IMR-90 (cell line): ENCODE measurements around the gene THAP10. TPM values are rescaled to one million over a fixed set of nuclear protein-coding genes. Genes with fewer than 3 reads are reported as not detected.
A peak's percentile ranks its signal among the peaks of the same experiment; 100 is the strongest.

Experiments
- ATAC-seq: fragments of 200-7000 bp; cut with Tn5 transposase; 2 replicates; pipeline ENCODE4 v1.9.1; 2020; ENCODE audit warnings: low read depth, mild to moderate bottlenecking, moderate library complexity
- BruUV-seq: library from RNA; stranded (reverse); fragments of 400-500 nt; replicated peaks from 2 replicates; lab custom pipeline; 2021; lab: Mats Ljungman, UMichigan
- CTCF ChIA-PET: fragments of 300-600 bp; formaldehyde crosslinking; extraction: SDS; loops from one replicate; lab custom pipeline; 2021; ENCODE audit warnings: antibody characterized with exemption; lab: Yijun Ruan, JAX
- POLR2A ChIA-PET: fragments of 300-600 bp; sonication (Branson Sonifier 250); formaldehyde crosslinking; loops from one replicate; lab custom pipeline; 2022; ENCODE audit warnings: antibody characterized with exemption; ENCODE audit not compliant: unreplicated experiment; lab: Charles Lee
- DNase-seq: peaks from one replicate; pipeline ENCODE4 v3.0.0; 2013
- H2AFZ ChIP-seq: replicated peaks from 2 replicates; pipeline ENCODE3; 2013; ENCODE audit warnings: low read length, mild to moderate bottlenecking; ENCODE audit not compliant: poor library complexity
- H2AK5ac ChIP-seq: 2 replicates; pipeline ENCODE4 v1.6.1; 2013; ENCODE audit warnings: low read depth, low read length, inconsistent platforms
- H2AK9ac ChIP-seq: replicated peaks from 2 replicates; pipeline ENCODE3; 2013; ENCODE audit warnings: mild to moderate bottlenecking, low read depth, low read length, moderate library complexity; ENCODE audit not compliant: poor library complexity
- H2BK120ac ChIP-seq: 2 replicates; pipeline ENCODE4 v1.6.1; 2013; ENCODE audit warnings: low read depth, low read length, inconsistent platforms
- H2BK15ac ChIP-seq: 3 replicates; pipeline ENCODE4 v1.6.1; 2013; ENCODE audit warnings: low read depth, low read length, inconsistent platforms
- H2BK20ac ChIP-seq: 2 replicates; pipeline ENCODE4 v1.6.1; 2013; ENCODE audit warnings: low read depth, mild to moderate bottlenecking, inconsistent platforms, low read length, moderate library complexity
- H2BK5ac ChIP-seq: 2 replicates; pipeline ENCODE4 v1.6.1; 2013; ENCODE audit warnings: mild to moderate bottlenecking, low read depth, low read length, inconsistent platforms; ENCODE audit not compliant: poor library complexity, severe bottlenecking
- H3K14ac ChIP-seq: replicated peaks from 2 replicates; pipeline ENCODE4 v1.6.1; 2013; ENCODE audit warnings: low read depth, low read length, inconsistent platforms
- H3K18ac ChIP-seq: 2 replicates; pipeline ENCODE4 v1.6.1; 2013; ENCODE audit warnings: low read depth, low read length, control low read depth
- H3K23ac ChIP-seq: 2 replicates; pipeline ENCODE4 v1.6.1; 2013; ENCODE audit warnings: low read depth, low read length, inconsistent platforms
- H3K27ac ChIP-seq: 2 replicates; pipeline ENCODE4 v1.5.1; 2013; ENCODE audit warnings: mild to moderate bottlenecking, control low read depth, low read length; ENCODE audit not compliant: insufficient read depth
- H3K27me3 ChIP-seq: 2 replicates; pipeline ENCODE4 v1.6.1; 2013; ENCODE audit warnings: low read length; ENCODE audit not compliant: control insufficient read depth, insufficient read depth
- H3K36me3 ChIP-seq: 2 replicates; pipeline ENCODE4 v1.6.1; 2013; ENCODE audit warnings: low read length, mixed read lengths; ENCODE audit not compliant: control insufficient read depth, insufficient read depth
- H3K4ac ChIP-seq: 2 replicates; pipeline ENCODE4 v1.6.1; 2013; ENCODE audit warnings: low read depth, low read length, inconsistent platforms
- H3K4me1 ChIP-seq: 2 replicates; pipeline ENCODE4 v1.6.1; 2013; ENCODE audit warnings: low read length, mixed read lengths; ENCODE audit not compliant: control insufficient read depth, insufficient read depth
- H3K4me2 ChIP-seq: 2 replicates; pipeline ENCODE4 v1.6.1; 2013; ENCODE audit warnings: low read depth, mild to moderate bottlenecking, control low read depth, low read length, moderate library complexity
- H3K4me3 ChIP-seq: 2 replicates; pipeline ENCODE4 v1.5.1; 2013; ENCODE audit warnings: low read depth, mild to moderate bottlenecking, control low read depth, low read length, moderate library complexity; ENCODE audit not compliant: insufficient read depth
- H3K56ac ChIP-seq: 2 replicates; pipeline ENCODE4 v1.6.1; 2013; ENCODE audit warnings: low read length, inconsistent platforms; ENCODE audit not compliant: insufficient read depth; ENCODE audit errors: extremely low read depth
- H3K79me1 ChIP-seq, 2 experiments: 2 replicates each; pipeline ENCODE4 v1.6.1; 2013; ENCODE audit warnings: low read length in 2 of 2, inconsistent platforms in 1 of 2, low read depth in 1 of 2
- H3K9ac ChIP-seq: 2 replicates; pipeline ENCODE4 v1.6.1; 2013; ENCODE audit warnings: low read depth, low read length, control low read depth
- H3K9me1 ChIP-seq: 2 replicates; pipeline ENCODE4 v1.6.1; 2013; ENCODE audit warnings: low read length, inconsistent platforms; ENCODE audit not compliant: insufficient read depth
- H3K9me3 ChIP-seq: 2 replicates; pipeline ENCODE4 v1.6.1; 2013; ENCODE audit warnings: low read length; ENCODE audit not compliant: control insufficient read depth, insufficient read depth
- H4K20me1 ChIP-seq: 2 replicates; pipeline ENCODE4 v1.6.1; 2013; ENCODE audit warnings: low read length, inconsistent platforms; ENCODE audit not compliant: insufficient read depth
- H4K5ac ChIP-seq: 2 replicates; pipeline ENCODE4 v1.6.1; 2013; ENCODE audit warnings: mild to moderate bottlenecking, low read depth, low read length, control low read depth
- H4K8ac ChIP-seq, 2 experiments: 2 replicates each; pipeline ENCODE4 v1.6.1; 2013; ENCODE audit warnings: low read depth in 2 of 2, low read length in 2 of 2, control low read depth in 1 of 2, inconsistent platforms in 1 of 2
- H4K91ac ChIP-seq: 2 replicates; pipeline ENCODE4 v1.6.1; 2013; ENCODE audit warnings: low read depth, low read length, inconsistent platforms; ENCODE audit not compliant: insufficient read depth
- CTCF ChIP-seq: conservative IDR thresholded peaks from 2 replicates; pipeline ENCODE4 v1.5.1; 2012; ENCODE audit warnings: mild to moderate bottlenecking, low read depth, low read length, improper control_type of control experiment
- MAFK ChIP-seq: IDR thresholded peaks from 2 replicates; pipeline ENCODE4 v1.6.1; 2012; ENCODE audit warnings: low read depth, low read length, improper control_type of control experiment
- RAD21 ChIP-seq: IDR thresholded peaks from 2 replicates; pipeline ENCODE4 v1.6.1; 2012; ENCODE audit warnings: low read length, improper control_type of control experiment
- WGBS, 2 experiments: methylation state at CpG; one replicate each; pipeline versions ENCODE4 v1.1.5 to v1.1.7; 2013; ENCODE audit warnings: missing lambda C conversion rate in 2 of 2; ENCODE audit not compliant: insufficient read length in 1 of 2; ENCODE audit errors: extremely low coverage in 2 of 2; 5-methylcytosine and 5-hydroxymethylcytosine counted together
- dilution Hi-C: fragments of 300-500 bp; cut with HindIII; formaldehyde crosslinking; loops from one replicate; pipeline ENCODE4 v1.14.3; 2018; ENCODE audit warnings: low sequenced_read_pairs; ENCODE audit not compliant: unreplicated experiment
- in situ Hi-C: fragments of 300-500 bp; cut with MboI; formaldehyde crosslinking; loops from 3 replicates; pipeline ENCODE4 v1.14.3; 2019; ENCODE audit warnings: low sequenced_read_pairs, inconsistent platforms, mixed read lengths
- intact Hi-C: fragments of 100-400 bp; cut with micrococcal nuclease; formaldehyde crosslinking; loops from 2 replicates; pipeline ENCODE4 v1.10.0; 2022
- polyA plus RNA-seq, 3 experiments: library from polyadenylated mRNA; depleted of rRNA; stranded (reverse); fragments of >200 nt; gene quantifications; 2 replicates each; pipeline ENCODE4 v1.2.3, GENCODE V29; 2012; ENCODE audit warnings: low replicate concordance in 1 of 3
- total RNA-seq: library from RNA; depleted of rRNA; stranded (reverse); fragments of >200 nt; gene quantifications from 2 replicates; pipeline ENCODE4 v1.2.3, GENCODE V29; 2012

The THAP10 gene
- total and polyA plus RNA-seq, 2 of the 4 experiments (the other 2 are of a cell fraction) = 2.3 to 2.8 TPM

- Histone ChIP-seq H3K79me1 (peaks cover 13 to 43% of the 10 kb centered on the region in 2 experiments), H4K20me1 (peaks cover 22% of the 10 kb centered on the region), H3K9me3 (no peaks in the 10 kb centered on the region), H3K18ac (peak overlapping the region; percentile 91), H4K8ac (peak overlapping the region; percentile 73 to 91), H2BK15ac (peak overlapping the region; percentile 79; the same call in 2 of the 3 replicates), H3K9me1 (peaks cover 12% of the 10 kb centered on the region), H2AK9ac (peak overlapping the region; percentile 88), H2BK5ac (peak overlapping the region; percentile 77), H3K9ac (peak overlapping the region; percentile 81), H3K4ac (peak overlapping the region; percentile 87), H3K4me1 (peaks cover 23% of the 10 kb centered on the region), H3K36me3 (peaks cover 8% of the 10 kb centered on the region), H3K27me3 (no peaks in the 10 kb centered on the region), H3K27ac (peak overlapping the region; percentile 91), H3K14ac (peak overlapping the region; percentile 95), H3K4me3 (peak overlapping the region; percentile 95), H4K5ac (peak overlapping the region; percentile 96), H3K56ac (peak overlapping the region; percentile 33; the same call in 1 of the 2 replicates), H2AFZ (peak overlapping the region; percentile 92), H4K91ac (peak overlapping the region; percentile 83), H3K4me2 (peak overlapping the region; percentile 88), H2BK20ac (peak overlapping the region; percentile 23), H3K23ac (peak overlapping the region; percentile 93), H2AK5ac (peak overlapping the region; percentile 81), H2BK120ac (peak overlapping the region; percentile 87)
- ChIA-PET CTCF (interaction anchor here (1.0 to 1.6 kb wide), 2 partner anchors 20 to 30 kb away, joined by 4 to 6 read pairs; no protein-coding TSS in a partner anchor), POLR2A (interaction anchor here (0.5 kb wide), 1 partner anchor 30 kb away, joined by 3 read pairs; no protein-coding TSS in a partner anchor)
- TF ChIP-seq CTCF (peak; percentile 30), RAD21 (peak; percentile 34; the same call in 1 of the 2 replicates), MAFK (no peak)
- DNase-seq = peak; percentile 62
- peak; percentile 5 for ATAC-seq
- WGBS, 2 experiments = 0% methylated on average over 1 of the region's 4 CpGs; no CpG with 5 or more reads in 1 of the 2 experiments
- intact Hi-C loops = no loop called here
- in situ Hi-C loops = no loop called here
- no TSS peak for BruUV-seq
- dilution Hi-C loops = no loop called here
These were observed 37.6 kb downstream of the THAP10 start for GRCh38 chr15:70854666-70854976.
